Activated naive CD4-positive, alpha-beta T cell treated with anti-CD3 and anti-CD28 coated beads, Interleukin-2, amount 50 U/mL, for 72 hours (primary cell): ENCODE results near the gene PLA2R1. TPM values are rescaled to one million over a fixed set of nuclear protein-coding genes. Genes with fewer than 3 reads are reported as not detected.
"Not testable (repeated sequence)": the region's sequence is repeated elsewhere in the genome, so short reads cannot be mapped to it uniquely, and the experiment has no call there.

ENCODE experiments used
- ATAC-seq, 2 donors: fragments of 150-1000 bp; cut with Tn5 transposase; 2 replicates each; pipeline ENCODE4 v1.10.0; 2021; ENCODE audit warnings: mild to moderate bottlenecking in 2 of 2, moderate library complexity in 2 of 2
- DNase-seq, 2 donors: peaks; one replicate each; pipeline ENCODE4 v3.0.0; 2021 to 2022; ENCODE audit warnings: low spot score in 2 of 2
- H3K27ac Mint-ChIP-seq, 2 donors: one replicate each; pipeline ENCODE4 v1.8.0; 2022; ENCODE audit warnings: mild to moderate bottlenecking in 2 of 2, mixed read lengths in 2 of 2
- H3K36me3 Mint-ChIP-seq, 2 donors: one replicate each; pipeline ENCODE4 v1.8.0; 2022; ENCODE audit warnings: mixed read lengths in 2 of 2
- H3K9me3 Mint-ChIP-seq, 2 donors: one replicate each; pipeline ENCODE4 v1.8.0; 2022; ENCODE audit warnings: mixed read lengths in 2 of 2
- total RNA-seq, 2 donors: library from RNA; stranded (reverse); gene quantifications; one replicate each; pipeline ENCODE4 v1.2.3, GENCODE V29; 2022

The PLA2R1 gene
- total RNA-seq, 2 donors from 2014 or later, result not detected

DNA sequence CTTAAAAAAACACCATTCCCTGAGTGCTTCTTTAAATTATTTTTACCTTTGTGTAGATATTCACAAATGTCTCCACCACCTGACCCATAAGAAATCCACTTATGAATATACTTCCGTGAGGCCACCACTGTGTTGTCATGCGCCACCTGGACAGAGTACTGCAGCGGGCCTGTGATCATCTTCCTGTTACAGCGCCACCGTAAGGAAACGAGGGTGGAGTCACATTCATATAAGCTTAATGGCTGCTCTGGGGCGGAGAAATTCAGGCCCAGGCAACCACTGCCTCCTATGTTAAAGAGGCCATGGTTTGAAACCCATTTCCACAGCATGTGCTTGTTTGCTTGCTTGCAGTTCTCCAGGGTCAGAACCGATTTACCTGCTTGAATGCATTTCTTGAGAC is 17.7 kb downstream of the PLA2R1 start:
- Mint-ChIP-seq H3K9me3 (no peaks in the 10 kb centered on the region), H3K27ac (no peak overlapping the region), H3K36me3 (no peaks in the 10 kb centered on the region)
- no peak for DNase-seq
- ATAC-seq, result no peak

DNA sequence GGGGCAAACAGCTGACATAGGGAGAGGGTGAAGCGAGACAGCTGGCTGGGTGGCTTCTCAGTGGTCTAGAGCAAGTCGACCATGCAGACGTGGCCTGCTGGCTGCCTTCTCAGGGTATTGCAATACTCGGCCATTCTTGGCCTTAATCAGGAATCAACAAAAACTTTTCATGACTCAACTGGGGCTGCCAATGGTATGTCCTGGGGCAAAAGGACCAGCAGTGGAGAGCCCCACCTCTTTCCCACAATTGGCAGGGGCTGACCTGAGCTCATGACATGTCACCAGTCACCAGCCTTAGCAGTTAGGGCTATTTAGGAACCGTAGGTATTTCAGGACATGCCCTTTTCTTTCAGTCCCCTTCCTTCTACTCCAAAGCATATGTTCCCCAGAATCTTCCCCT is 19.1 kb downstream of the PLA2R1 start:
- H3K27ac Mint-ChIP-seq, result no peak overlapping the region
- no peak for ATAC-seq
- no peak for DNase-seq
- H3K9me3 Mint-ChIP-seq, result no peaks in the 10 kb centered on the region
- no peaks in the 10 kb centered on the region for H3K36me3 Mint-ChIP-seq

DNA sequence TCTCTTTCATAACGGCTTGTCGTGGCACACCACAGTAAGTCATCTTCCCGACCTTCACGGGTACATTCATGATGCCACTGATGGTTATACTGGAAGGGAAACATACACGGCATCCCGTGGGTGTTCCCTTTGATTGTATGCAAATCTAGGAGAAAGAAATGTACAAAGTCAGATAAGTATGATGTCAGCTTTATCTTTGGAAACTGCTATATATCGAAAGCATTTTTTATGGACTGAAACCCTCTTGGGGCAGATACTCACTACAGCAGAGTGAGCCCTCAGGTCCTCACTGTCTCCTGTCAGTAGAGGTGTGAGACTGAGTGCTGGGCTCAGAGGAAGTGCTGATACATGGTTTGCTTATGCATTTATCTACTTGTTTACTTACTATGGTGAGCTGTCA is 20.4 kb downstream of the PLA2R1 start:
- peak; percentile 91 to 94 for ATAC-seq
- no peaks in the 10 kb centered on the region for H3K36me3 Mint-ChIP-seq
- peak in 1 of 2 donors; percentile 16 for DNase-seq

DNA sequence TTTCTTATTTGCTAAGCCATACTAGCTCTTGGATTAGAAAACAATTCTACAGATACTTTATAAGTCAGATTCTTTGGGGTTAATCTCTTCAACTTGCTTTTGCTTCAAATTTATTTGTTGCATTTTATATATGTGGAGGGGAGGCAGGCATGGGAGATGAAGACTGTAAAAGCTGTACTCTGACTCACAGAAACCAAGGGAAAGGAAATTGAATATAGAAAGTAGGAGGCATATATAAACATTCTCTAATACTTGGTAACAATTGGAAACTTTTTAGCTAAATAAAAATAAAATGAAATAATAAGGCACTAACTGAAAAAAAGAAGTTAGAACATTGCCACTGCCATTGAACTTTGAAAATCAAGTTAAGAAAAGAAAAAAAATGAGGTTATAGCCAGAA is 21.3 kb downstream of the PLA2R1 start:
- no peak overlapping the region for H3K27ac Mint-ChIP-seq
- DNase-seq (no peak), ATAC-seq (no peak)
- no peaks in the 10 kb centered on the region for H3K9me3 Mint-ChIP-seq
- H3K36me3 Mint-ChIP-seq, result no peaks in the 10 kb centered on the region

More for the DNA sequence above, 20.4 kb downstream of the PLA2R1 start:
- Mint-ChIP-seq H3K27ac (no peak overlapping the region), H3K9me3 (no peaks in the 10 kb centered on the region)

DNA sequence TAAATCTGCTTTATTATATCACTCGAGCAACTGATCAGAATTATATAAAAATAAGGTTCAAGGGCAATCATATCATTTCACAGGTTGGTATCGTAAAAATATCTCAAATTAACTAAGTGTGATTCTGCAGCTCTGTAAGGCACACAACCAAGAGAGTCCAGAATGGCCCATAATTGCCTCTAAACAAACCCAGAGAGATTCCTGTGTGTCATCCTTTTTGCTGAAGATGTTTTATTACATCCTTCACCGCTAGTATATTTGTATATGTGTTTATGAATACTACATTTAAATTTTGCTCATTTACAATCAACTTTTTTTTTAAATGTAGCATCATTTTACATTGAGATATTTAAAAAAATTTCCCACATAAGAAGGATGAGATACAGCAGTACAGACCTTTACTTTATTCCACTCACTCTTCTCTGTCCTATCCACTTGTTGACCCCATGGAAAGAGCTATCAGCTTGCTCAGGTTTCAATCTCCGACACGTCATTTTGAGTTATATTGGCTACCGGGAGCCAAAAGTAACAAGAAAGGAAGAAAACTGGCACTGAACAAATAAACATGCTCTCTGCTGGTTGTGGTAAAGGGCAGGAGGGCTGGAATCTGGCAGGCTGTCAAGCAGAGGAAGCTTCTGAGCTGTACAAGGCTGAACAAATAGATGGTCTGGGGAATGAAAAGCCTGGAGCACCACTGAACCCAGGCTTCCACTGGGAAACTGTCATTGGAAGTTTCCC is 23.1 kb downstream of the PLA2R1 start:
- ATAC-seq (no peak), DNase-seq (no peak)
- Mint-ChIP-seq H3K27ac (no peak overlapping the region), H3K9me3 (no peaks in the 10 kb centered on the region), H3K36me3 (no peaks in the 10 kb centered on the region)

DNA sequence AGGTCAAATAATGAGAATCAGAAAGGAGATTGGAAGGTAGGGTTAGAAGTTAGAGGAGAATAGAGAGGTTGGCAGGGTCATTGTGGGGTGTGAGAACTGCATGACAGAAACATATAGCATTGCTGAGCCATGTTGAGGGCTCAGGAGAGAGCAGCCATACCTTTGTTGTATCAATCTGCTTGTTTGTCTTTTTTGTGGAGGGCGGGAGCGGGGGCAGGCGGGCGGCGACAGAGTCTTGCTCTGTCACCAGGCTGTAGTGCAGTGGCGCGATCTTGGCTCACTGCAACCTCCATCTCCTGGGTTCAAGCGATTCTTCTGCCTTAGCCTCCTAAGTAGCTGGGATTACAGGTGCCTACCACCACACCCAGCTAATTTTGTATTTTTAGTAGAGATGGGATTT is 23.8 kb downstream of the PLA2R1 start:
- not testable (repeated sequence) for H3K9me3 Mint-ChIP-seq, ATAC-seq, H3K27ac Mint-ChIP-seq, DNase-seq, H3K36me3 Mint-ChIP-seq

DNA sequence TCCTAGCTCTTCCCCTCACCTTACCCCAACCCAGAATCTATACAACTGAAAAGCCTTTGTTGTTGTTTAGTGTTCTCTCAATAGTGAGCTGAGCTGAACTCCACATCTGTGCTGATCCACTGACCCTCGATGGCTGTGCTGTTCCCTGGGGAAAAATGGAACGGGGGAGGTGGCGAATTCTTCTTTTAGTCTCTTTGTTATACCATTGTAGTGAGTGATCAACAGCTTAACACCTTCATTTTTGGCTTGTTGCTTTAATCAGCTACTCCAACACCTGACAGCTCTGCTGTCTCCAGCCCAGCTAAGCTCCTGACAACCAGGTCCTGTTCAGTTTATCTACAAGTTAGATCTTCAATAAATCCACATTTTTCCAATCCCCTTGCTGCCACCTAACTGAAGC is 25.7 kb downstream of the PLA2R1 start:
- no peaks in the 10 kb centered on the region for H3K9me3 Mint-ChIP-seq

DNA sequence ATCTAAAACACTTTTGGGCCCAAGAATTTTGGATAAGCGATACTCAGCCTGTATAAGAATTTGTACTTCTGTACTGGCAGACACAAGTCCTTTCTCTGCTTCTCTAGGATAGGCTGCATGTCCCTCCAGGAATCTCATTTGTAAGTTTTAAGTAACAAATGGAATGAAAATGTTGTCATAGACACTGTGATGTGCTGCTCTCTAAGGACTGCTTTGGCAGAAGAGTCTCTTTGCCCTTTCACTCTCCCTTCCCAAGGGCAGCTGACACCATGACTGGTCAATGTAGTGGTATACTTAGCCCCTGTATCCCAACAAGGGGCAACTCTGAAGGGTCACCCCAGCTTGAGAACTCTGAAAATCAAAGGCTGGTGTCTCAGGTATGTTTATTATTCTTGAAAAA is 27.3 kb downstream of the PLA2R1 start:
- Mint-ChIP-seq H3K9me3 (no peaks in the 10 kb centered on the region), H3K27ac (no peak overlapping the region), H3K36me3 (no peaks in the 10 kb centered on the region)
- ATAC-seq (no peak), DNase-seq (no peak)

More for the DNA sequence above, 25.7 kb downstream of the PLA2R1 start:
- no peak overlapping the region for H3K27ac Mint-ChIP-seq
- ATAC-seq (no peak), DNase-seq (no peak)
- H3K36me3 Mint-ChIP-seq, result no peaks in the 10 kb centered on the region

DNA sequence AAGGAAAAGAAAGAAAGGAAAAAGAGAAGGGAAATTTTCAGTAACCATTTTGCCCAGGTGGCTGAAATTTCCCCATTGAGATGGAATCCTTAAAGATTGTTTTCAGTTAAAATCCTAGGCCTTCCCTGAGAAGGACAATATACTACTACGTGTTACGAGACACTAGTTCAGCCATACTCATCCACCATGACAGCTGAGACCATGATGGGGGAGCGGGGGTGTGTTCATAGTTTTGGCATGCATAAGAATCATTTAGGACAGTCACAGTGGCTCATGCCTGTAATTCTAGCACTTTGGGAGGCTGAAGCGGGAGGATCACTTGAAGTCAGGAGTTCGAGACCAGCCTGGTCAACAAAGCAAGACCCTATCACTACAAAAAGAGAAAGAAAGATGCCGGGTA is 28.0 kb downstream of the PLA2R1 start:
- Mint-ChIP-seq H3K9me3 (no peaks in the 10 kb centered on the region), H3K36me3 (no peaks in the 10 kb centered on the region), H3K27ac (no peak overlapping the region)
- ATAC-seq (no peak), DNase-seq (no peak)

DNA sequence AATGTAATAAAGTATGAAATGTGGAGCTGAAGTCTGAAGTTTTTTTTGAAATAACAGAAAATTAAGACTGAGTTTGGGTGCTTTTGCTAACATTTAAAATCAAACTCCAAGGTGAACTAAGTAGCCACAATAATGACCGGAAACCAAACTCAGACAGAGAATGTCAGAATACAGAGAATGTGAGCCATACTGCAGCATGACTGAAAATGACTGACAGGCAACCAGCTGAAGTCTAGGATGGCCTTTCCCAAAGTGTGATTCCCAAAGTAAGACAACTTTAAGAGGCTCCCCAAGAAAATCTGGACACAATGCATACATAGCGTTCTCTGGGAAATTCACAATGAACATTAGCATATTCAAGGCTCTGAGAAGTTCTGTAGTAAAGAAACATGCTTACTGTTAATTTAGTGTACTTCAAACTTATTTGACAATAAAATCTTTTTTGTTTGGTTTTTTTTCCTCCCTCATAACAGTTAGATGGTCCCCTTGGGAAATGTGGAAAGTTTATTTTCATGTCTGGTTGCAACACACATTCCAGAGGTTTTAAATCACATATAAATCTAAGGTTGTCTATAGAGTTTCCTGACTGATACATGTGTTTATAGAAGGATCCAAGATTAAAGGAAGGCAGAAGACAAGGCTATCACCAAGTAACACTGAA is 28.6 kb downstream of the PLA2R1 start:
- no peak for ATAC-seq
- Mint-ChIP-seq H3K36me3 (no peaks in the 10 kb centered on the region), H3K9me3 (no peaks in the 10 kb centered on the region), H3K27ac (no peak overlapping the region)
- no peak for DNase-seq

DNA sequence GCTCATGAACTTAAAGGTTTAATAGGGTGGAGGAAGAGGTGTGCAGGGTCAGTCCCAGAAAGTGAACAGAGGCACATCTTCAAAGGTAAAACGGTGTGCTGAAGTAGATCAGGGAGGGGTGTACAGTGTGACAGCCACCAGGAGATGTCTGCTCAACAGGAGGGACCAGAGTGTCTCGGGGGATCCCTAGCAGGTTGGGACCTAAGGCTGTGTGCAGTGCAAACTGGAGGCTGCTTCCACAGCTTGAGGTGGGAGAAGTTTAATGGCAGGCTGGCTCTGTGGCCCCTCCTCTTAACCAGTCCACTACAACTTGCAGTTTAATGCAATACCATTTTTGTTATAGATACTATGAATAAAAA is 33.2 kb downstream of the PLA2R1 start:
- ATAC-seq (no peak), DNase-seq (no peak)
- no peaks in the 10 kb centered on the region for H3K36me3 Mint-ChIP-seq
- H3K27ac Mint-ChIP-seq, result no peak overlapping the region
- H3K9me3 Mint-ChIP-seq, result no peaks in the 10 kb centered on the region

DNA sequence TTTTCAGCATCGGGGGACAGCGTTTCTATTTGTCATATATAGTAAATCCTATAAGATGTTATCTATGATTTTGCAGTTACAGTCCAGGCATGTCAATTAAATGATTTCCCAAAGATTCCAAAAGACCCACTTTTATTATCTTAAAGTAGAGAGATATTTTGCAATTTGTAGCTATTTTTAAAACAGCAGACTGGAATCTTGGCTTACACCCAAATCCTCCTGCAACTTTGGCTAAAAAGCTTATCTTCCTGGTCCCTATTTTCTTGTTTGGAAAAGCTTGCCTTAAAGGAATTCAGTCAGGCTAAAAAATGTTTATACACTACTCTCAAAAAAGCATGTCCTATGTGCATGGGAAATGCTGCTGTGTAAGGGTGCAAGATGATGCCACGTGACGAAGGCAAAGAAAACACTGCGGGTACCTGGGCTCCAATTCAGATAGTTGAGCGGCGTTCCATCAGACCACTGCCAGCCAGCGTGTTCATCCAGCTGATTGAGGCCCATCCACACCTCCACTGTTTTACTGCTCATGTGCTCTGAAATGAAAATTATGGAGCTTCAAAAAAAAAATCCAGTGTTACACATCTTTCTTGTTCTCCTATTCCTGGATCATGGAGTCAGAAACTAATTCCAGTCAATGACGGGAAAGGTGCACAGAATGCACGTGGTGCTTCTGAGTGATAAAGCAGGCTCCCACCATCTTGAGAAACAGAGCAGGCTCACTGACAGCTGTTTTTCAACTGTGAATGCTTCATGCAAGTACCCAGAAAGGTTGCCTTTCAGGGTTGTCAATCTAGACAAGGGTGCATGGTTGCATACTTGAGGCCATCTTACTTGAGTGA is 33.8 kb downstream of the PLA2R1 start:
- DNase-seq (no peak), ATAC-seq (no peak)
- H3K9me3 Mint-ChIP-seq, result no peaks in the 10 kb centered on the region
- no peak overlapping the region for H3K27ac Mint-ChIP-seq
- no peaks in the 10 kb centered on the region for H3K36me3 Mint-ChIP-seq

DNA sequence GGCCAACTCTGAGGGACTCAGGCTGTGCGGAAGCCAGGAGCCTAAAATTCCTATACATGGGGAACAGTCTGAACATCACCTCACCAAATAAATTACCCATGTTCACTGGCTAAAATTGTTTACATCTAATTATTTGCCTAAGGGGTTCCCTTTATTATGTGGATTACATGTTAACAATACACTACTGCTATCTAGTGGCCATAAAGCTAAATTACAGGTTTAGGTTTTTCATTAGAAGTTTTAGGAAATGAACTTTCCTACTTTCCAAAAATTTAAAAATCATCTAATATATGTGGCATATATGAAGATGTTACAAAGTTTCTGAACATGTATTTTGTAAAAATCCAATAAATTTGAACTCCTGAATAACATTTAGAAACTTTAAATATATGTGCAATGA is 40.3 kb downstream of the PLA2R1 start:
- DNase-seq, result no peak
- no peak for ATAC-seq
- no peaks in the 10 kb centered on the region for H3K36me3 Mint-ChIP-seq
- no peak overlapping the region for H3K27ac Mint-ChIP-seq
- no peaks in the 10 kb centered on the region for H3K9me3 Mint-ChIP-seq

DNA sequence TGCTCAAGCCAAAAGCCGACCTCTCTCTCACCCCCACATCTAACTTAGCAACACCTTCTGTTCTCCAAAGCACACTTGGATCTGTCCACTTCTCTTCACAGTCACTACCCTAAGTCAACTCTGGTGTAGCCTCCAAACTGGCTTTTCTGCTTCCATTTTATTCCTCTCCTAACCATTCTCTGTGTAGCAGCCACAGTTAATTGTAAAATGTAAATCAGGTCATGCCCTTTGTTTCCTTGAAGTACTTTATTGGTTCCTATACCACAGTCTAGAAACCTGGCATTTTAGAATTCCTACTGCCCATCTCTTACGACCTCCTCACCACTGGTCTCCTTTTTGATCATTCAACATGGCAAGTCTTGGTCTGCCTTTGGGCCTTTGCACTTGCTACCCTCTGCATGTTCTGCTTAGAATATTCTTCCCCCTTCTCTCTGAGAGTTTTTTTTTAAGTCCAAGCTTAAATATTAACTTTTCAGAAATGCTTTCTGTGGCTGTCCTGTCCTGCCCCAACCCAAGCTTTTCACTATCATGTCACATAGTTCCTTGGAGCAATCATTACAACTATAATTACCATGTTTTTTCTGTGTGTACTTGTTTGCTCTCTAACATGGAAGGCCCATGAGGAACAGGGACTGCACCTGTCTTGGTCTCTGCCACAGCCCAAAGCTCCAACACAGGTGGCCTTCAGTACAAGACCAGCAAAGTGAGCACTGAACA is 42.9 kb downstream of the PLA2R1 start:
- ATAC-seq (no peak), DNase-seq (no peak)
- H3K9me3 Mint-ChIP-seq, result no peaks in the 10 kb centered on the region
- no peaks in the 10 kb centered on the region for H3K36me3 Mint-ChIP-seq
- H3K27ac Mint-ChIP-seq, result no peak overlapping the region

DNA sequence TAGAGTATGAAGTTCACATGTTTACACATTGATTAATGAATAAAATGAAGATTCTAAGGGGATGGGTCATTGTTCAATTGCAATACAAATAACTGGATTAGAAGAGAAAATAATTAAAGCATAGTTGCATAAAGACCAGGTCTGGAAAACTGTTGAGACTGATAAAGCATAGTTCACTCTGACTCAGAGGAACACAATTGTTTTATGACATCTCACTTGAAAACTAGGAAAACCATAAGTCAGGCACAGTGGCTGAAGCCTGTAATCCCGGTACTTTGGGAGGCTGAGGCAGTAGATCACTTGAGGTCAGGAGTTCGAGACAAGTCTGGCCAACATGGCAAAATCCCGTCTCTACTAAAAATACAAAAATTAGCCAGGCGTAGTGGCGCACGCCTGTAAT is 46.7 kb downstream of the PLA2R1 start:
- no peak overlapping the region for H3K27ac Mint-ChIP-seq
- no peaks in the 10 kb centered on the region for H3K9me3 Mint-ChIP-seq
- no peak for ATAC-seq
- no peaks in the 10 kb centered on the region for H3K36me3 Mint-ChIP-seq
- no peak for DNase-seq

DNA sequence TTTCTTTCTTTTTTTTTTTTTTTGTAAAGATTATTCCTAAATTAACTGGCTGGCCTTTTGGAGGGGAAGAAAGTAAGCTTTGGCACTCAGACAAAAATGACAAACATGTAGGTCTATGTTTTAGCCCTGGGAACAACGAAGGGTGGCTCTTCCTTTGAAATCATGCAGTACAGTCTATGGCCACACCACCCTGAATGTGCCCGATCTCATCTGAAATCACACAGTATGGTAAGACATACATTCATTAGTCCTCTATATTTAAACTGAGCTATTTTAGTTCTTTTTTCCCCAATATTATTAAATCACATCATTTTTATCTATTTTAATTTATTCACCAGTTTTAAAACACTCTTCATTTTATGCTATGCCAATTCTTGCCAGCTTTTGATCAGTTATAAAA is 48.2 kb downstream of the PLA2R1 start:
- Mint-ChIP-seq H3K9me3 (no peaks in the 10 kb centered on the region), H3K27ac (no peak overlapping the region), H3K36me3 (no peaks in the 10 kb centered on the region)
- no peak for DNase-seq
- ATAC-seq, result no peak
